Measurements from ENCODE around the gene CACNA1B.

Gene CACNA1B

GRCh38 chr9:137959641-137960411 is 82.2 kb downstream of the CACNA1B start:
- DNase-seq (ENCODE audit: low read depth in 2 of 2, low spot score in 1 of 2), result no peak

- DNase-seq (ENCODE audit: low read depth in 2 of 2, low spot score in 1 of 2), result no peak
Observed at GRCh38 chr9:137960496-137960895, 82.9 kb downstream of the CACNA1B start.

- DNase-seq (ENCODE audit: low read depth in 2 of 2, low spot score in 1 of 2), result no peak
Observed at GRCh38 chr9:137963525-137963924, 85.9 kb downstream of the CACNA1B start.

- DNase-seq (ENCODE audit: low read depth in 2 of 2, low spot score in 1 of 2), result no peak
Observed at GRCh38 chr9:137965177-137965795, 87.7 kb downstream of the CACNA1B start.

GRCh38 chr9:137967280-137967953 is 89.8 kb downstream of the CACNA1B start:
- no peak for DNase-seq (ENCODE audit: low read depth in 2 of 2, low spot score in 1 of 2)

GRCh38 chr9:137968235-137968634 is 90.7 kb downstream of the CACNA1B start:
- DNase-seq (ENCODE audit: low read depth in 2 of 2, low spot score in 1 of 2), result no peak

GRCh38 chr9:137969008-137969407 is 91.4 kb downstream of the CACNA1B start:
- no peak for DNase-seq (ENCODE audit: low read depth in 2 of 2, low spot score in 1 of 2)

- no peak for DNase-seq (ENCODE audit: low read depth in 2 of 2, low spot score in 1 of 2)
Observed at GRCh38 chr9:137969685-137970084, 92.1 kb downstream of the CACNA1B start.

- DNase-seq (ENCODE audit: low read depth in 2 of 2, low spot score in 1 of 2), result no peak
Observed at GRCh38 chr9:137970098-137970497, 92.5 kb downstream of the CACNA1B start.

GRCh38 chr9:137970686-137971476 is 93.3 kb downstream of the CACNA1B start:
- DNase-seq (ENCODE audit: low read depth in 2 of 2, low spot score in 1 of 2), result no peak

- DNase-seq (ENCODE audit: low read depth in 2 of 2, low spot score in 1 of 2), result no peak
Observed at GRCh38 chr9:137971477-137972138, 94.0 kb downstream of the CACNA1B start.

GRCh38 chr9:137972355-137972987 is 94.9 kb downstream of the CACNA1B start:
- DNase-seq (ENCODE audit: low read depth in 2 of 2, low spot score in 1 of 2), result no peak

GRCh38 chr9:137972988-137973470 is 95.4 kb downstream of the CACNA1B start:
- no peak for DNase-seq (ENCODE audit: low read depth in 2 of 2, low spot score in 1 of 2)

GRCh38 chr9:137973829-137974416 is 96.3 kb downstream of the CACNA1B start:
- DNase-seq (ENCODE audit: low read depth in 2 of 2, low spot score in 1 of 2), result no peak

GRCh38 chr9:137974746-137975526 is 97.4 kb downstream of the CACNA1B start:
- DNase-seq (ENCODE audit: low read depth in 2 of 2, low spot score in 1 of 2), result no peak

- DNase-seq (ENCODE audit: low read depth in 2 of 2, low spot score in 1 of 2), result no peak
Observed at GRCh38 chr9:137975527-137975913, 97.9 kb downstream of the CACNA1B start.

- DNase-seq (ENCODE audit: low read depth in 2 of 2, low spot score in 1 of 2), result no peak
Observed at GRCh38 chr9:137975936-137976565, 98.5 kb downstream of the CACNA1B start.

GRCh38 chr9:137977571-137978261 is 100.1 kb downstream of the CACNA1B start:
- DNase-seq (ENCODE audit: low read depth in 2 of 2, low spot score in 1 of 2), result no peak

Measured in stimulated activated CD8-positive, alpha-beta memory T cell treated with anti-CD3 and anti-CD28 coated beads, Interleukin-4, amount 100 ng/mL, for 1 hour (primary cell).